ENCODE data around the gene AFF2.

DNA sequence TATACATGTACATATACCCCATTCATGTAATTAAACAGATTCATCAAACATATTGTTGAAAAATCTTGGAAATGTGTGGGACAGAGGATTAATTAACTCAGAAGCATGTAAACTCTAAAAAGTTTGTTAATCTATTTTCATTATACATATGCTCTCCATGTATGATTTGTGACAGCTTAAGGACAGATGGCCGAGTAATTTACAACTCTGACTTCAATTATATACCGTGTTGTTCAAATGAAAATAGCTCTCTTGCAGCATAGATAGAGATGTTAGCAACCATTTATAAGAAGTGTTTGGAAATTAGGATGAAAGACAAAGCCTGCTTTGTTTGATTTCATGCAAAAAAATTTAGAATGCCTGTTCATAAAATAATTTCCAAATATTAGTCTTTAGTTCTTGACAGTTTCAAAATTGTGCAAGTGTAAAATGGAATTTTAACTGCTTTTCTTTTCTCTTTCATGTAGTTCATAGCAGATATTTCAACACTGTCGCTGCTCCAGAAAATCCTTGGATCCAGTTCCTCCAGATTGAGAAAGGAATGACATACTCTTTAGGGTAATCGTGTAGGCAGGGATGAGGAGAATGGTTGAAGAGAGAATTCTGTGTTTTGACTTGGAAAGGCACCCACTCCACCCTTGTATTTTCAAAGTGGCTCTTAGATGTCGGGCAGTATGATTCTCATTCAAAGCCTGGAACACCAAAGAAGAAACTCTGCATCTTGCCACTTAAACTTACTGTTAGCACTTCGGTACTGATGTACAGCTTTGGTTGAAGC lies 23.1 kb downstream of the AFF2 start:
- TF ChIP-seq ZNF274 (IDR thresholded peaks at IDR 0.05; ENCODE audit: low read depth, low read length) (no peak), YY1 (IDR thresholded peaks at IDR 0.05; ENCODE audit: insufficient read depth, insufficient read length) (no peak)

All from NT2/D1 (cell line).